Posterior cingulate gyrus (tissue), 11 donors: ENCODE results near the gene MYB.

Experiments used
- DNase-seq, 10 donors: peaks; one replicate each; pipeline versions ENCODE4 v3.0.0 to v3.0.0-alpha.2; 2020 to 2021; ENCODE audit warnings: mixed read lengths in 3 of 10
- intact Hi-C: fragments of 100-400 bp; cut with DNase I; formaldehyde crosslinking; loops from one replicate; pipeline ENCODE4 v1.15.1; 2023

The MYB gene

GRCh38 chr6:135213616-135214015 is 32.5 kb downstream of the MYB start:
- intact Hi-C loops = no loop called here
- no peak for DNase-seq

GRCh38 chr6:135215160-135215559 is 34.1 kb downstream of the MYB start:
- DNase-seq = no peak
- intact Hi-C loops = no loop called here

GRCh38 chr6:135215563-135215962 is 34.5 kb downstream of the MYB start:
- intact Hi-C loops = no loop called here
- DNase-seq = no peak

- no peak for DNase-seq
- intact Hi-C loops = no loop called here
Observed at GRCh38 chr6:135217663-135218062, 36.6 kb downstream of the MYB start.

- DNase-seq = no peak
- intact Hi-C loops = no loop called here
Observed at GRCh38 chr6:135219346-135219745, 38.2 kb downstream of the MYB start.

GRCh38 chr6:135221042-135221441 is 39.9 kb downstream of the MYB start:
- intact Hi-C loops = no loop called here
- DNase-seq = no peak

GRCh38 chr6:135221505-135221904 is 40.4 kb downstream of the MYB start:
- DNase-seq = no peak
- intact Hi-C loops = no loop called here

GRCh38 chr6:135222623-135223022 is 41.5 kb downstream of the MYB start:
- no peak for DNase-seq
- intact Hi-C loops = no loop called here

- DNase-seq = no peak
- intact Hi-C loops = no loop called here
Observed at GRCh38 chr6:135224037-135224647, 43.0 kb downstream of the MYB start.

- DNase-seq = no peak
- intact Hi-C loops = no loop called here
Observed at GRCh38 chr6:135225911-135226310, 44.8 kb downstream of the MYB start.

- DNase-seq = no peak
- intact Hi-C loops = no loop called here
Observed at GRCh38 chr6:135226537-135226936, 45.4 kb downstream of the MYB start.

- intact Hi-C loops = no loop called here
- no peak for DNase-seq
Observed at GRCh38 chr6:135227349-135227748, 46.2 kb downstream of the MYB start.

GRCh38 chr6:135227758-135228157 is 46.6 kb downstream of the MYB start:
- intact Hi-C loops = no loop called here
- no peak for DNase-seq

- intact Hi-C loops = no loop called here
- DNase-seq = no peak
Observed at GRCh38 chr6:135228486-135228885, 47.4 kb downstream of the MYB start.

- intact Hi-C loops = no loop called here
- DNase-seq = no peak
Observed at GRCh38 chr6:135229996-135230395, 48.9 kb downstream of the MYB start.

GRCh38 chr6:135230711-135231468 is 49.8 kb downstream of the MYB start:
- intact Hi-C loops = no loop called here
- no peak for DNase-seq

GRCh38 chr6:135231469-135231844 is 50.3 kb downstream of the MYB start:
- peak in 1 of 10 donors; percentile 36 for DNase-seq
- intact Hi-C loops = no loop called here

GRCh38 chr6:135233686-135234491 is 52.8 kb downstream of the MYB start:
- intact Hi-C loops = no loop called here
- no peak for DNase-seq

- intact Hi-C loops = no loop called here
- DNase-seq = no peak
Observed at GRCh38 chr6:135234492-135234780, 53.3 kb downstream of the MYB start.

GRCh38 chr6:135235716-135236115 is 54.6 kb downstream of the MYB start:
- DNase-seq = no peak
- intact Hi-C loops = no loop called here

- no peak for DNase-seq
- intact Hi-C loops = no loop called here
Observed at GRCh38 chr6:135236319-135236718, 55.2 kb downstream of the MYB start.

GRCh38 chr6:135236732-135237131 is 55.6 kb downstream of the MYB start:
- DNase-seq = no peak
- intact Hi-C loops = no loop called here
